ENCODE data around the gene SYNGR3. TPM values are rescaled to one million over a fixed set of nuclear protein-coding genes. Genes with fewer than 3 reads are reported as not detected.
"Not testable (repeated sequence)": the region's sequence is repeated elsewhere in the genome, so short reads cannot be mapped to it uniquely, and the experiment has no call there.

The SYNGR3 gene
- total RNA-seq, 1 donor from 2014 or later, result 71.3 TPM

DNA sequence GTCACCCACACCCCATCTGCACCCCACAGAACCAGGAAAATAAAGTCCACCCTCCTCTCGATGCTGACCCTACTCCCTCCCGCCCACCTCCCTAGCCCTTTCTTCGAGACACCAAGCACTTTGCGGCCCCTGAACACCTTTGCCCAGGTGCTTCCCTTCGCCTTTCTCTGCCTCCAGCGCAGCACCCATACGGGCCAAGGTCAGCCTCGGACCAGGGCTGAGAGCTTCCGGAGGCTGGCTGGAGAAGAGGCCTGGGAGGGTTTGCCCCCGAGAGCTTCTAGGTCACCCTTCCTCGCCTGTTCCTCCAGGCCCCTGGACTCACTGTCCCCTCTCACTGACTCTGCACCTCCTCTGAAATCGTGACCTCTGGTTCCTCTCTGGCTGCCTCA lies 34.3 kb downstream of the SYNGR3 start:
- FAIRE-seq (no peak), DNase-seq (ENCODE audit: low spot score in 2 of 2) (no peak)

DNA sequence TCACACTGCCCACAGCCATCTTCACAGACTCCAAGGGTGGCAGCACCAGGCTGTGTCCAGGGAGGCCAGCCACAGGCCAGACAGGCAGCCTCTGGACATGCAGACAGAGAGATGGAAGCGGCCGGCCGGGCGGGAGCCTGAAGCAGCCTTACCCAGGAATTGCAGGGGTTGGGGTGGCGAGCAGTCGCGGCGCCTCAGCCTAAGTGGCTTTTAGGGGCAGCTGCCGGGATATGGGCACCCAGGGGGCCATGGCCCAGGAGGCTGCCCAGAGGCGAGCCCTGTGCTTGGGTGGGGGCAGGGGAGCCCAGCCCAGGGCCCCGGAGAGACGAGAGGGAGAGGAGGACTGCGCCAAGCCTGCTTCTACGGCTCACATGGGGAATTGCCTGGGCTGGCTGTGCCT lies 35.5 kb downstream of the SYNGR3 start:
- FAIRE-seq (no peak), DNase-seq (ENCODE audit: low spot score in 2 of 2) (no peak)

DNA sequence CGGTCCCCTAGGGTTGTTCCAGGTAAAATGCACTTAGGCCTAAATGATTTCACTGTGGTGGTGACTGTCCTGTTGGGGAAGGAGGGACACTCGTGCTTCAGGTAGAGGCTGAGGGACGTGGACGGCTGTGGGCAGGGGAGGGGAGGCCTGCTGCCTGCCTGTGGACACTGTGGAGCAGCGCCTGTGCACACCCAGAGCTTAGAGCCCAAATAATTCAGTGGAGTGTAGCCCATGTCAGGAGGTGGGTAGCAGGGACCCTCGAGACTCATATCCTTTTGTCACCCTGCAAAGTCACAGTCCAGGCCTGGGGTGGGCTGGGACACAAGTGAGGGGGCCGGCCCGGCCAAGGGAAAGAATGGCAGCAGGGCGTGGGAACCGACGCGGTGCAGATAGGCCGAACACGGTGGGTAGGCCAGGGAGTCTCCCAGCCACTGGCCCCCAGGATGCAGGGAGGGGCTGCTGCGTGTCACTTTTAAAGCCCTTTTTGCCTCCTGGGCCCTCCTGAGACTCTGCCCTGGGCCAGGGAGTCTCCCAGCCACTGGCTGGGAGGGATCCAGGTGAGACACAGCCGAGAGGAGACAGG lies 36.2 kb downstream of the SYNGR3 start:
- no peak for FAIRE-seq
- no peak for DNase-seq (ENCODE audit: low spot score in 2 of 2)

- DNase-seq (ENCODE audit: low spot score in 2 of 2), result peak; percentile 82 to 86
- FAIRE-seq, result no peak
Observed at GRCh38 chr16:2026461-2027023, 36.8 kb downstream of the SYNGR3 start, which contains the start of gene NHERF2. Gene NHERF2, plus strand, starts transcription at chr16:2026902. Its CDS starts 104 bp downstream, at chr16:2027006.

DNA sequence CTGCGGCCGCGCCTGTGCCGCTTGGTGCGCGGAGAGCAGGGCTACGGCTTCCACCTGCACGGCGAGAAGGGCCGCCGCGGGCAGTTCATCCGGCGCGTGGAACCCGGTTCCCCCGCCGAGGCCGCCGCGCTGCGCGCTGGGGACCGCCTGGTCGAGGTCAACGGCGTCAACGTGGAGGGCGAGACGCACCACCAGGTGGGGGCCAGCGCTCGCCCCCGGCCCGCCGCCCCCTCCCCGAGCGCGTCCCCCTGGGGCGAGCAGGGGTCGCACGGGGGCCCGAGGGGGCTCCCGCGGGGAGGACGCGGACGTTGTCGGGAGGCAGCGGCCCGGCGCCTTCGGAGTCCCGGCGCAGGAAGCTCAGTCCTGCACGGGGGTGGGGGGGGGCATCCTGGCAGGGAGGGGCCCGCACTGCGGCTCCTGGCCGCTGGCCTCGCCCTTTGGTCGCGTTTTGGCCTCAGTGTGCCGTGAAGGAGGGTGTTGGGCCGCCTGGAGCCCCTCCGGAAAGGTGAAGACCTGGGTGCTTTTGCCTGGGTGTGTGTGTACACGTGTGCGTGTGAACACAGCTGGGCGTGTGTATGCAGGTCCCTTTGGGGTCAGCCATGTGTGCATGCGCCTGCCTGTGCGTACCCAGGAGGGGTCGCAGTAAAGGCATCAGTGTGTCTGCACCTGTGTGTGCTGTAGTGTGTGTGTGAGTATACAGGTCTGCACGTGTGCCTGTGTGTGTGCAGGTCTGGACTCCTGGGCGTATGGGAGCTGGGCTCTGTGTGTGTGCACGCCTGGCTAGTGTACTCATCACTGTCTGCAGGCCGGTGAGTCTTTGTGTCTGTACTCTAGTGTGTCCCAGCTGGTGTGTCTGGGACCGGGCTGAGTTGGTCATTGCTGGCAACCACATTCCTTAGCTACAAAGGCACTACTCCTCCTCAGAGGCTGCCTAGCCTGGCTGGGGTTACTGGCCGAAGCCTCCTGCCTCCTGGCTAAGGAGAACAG lies 37.5 kb downstream of the SYNGR3 start:
- peak in 1 of 2 donors; percentile 52 for DNase-seq (ENCODE audit: low spot score in 2 of 2)
- no peak for FAIRE-seq

DNA sequence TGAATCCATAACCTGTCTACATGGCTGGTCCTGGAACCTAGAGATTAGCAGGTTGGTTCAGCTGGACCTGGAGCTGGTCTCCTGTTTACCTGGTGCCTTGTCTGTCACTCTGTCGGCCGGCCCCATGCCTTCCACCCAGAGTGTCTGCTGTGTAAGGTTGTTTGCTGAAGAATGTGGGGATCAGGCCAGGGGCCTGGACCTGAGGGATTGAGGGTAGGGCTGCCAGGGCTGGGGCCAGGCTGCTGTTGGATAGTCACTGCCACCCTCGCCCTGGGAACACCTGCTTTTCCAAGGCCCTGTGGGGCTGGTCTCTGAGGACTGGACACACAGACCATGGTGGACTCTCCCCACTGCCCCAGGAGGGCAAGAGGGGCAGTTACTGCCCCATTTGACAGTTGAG lies 38.4 kb downstream of the SYNGR3 start:
- no peak for FAIRE-seq
- DNase-seq (ENCODE audit: low spot score in 2 of 2), result no peak

DNA sequence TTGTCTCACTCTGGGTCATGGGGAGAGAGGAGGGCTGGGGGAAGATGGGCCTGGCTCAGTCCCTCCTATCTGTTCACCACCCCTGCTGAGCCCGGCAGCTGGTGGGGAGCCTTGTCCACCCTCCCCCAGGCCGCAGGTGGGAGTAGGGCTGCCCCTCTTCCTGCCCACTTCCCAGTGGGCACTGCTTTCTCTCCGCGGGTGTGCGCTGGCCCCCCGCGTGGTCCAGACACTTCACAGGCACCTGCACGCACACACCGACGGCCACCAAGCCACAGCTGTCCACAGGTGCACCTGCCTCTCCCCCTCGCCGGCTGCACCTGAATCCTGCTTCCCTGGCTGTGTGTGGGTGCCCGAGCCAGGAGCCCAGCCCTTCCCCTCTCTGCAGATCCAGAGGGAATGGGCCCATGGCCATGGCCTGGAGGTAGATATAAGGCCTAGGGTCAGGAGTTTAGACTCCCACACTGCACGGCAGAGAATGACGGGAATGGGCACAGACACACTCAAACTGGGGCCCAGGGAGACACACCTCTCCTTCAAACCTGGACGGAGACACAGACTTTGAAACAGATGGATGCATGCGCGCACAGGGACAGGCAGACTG lies 39.0 kb downstream of the SYNGR3 start:
- FAIRE-seq (no peak), DNase-seq (ENCODE audit: low spot score in 2 of 2) (no peak)

DNA sequence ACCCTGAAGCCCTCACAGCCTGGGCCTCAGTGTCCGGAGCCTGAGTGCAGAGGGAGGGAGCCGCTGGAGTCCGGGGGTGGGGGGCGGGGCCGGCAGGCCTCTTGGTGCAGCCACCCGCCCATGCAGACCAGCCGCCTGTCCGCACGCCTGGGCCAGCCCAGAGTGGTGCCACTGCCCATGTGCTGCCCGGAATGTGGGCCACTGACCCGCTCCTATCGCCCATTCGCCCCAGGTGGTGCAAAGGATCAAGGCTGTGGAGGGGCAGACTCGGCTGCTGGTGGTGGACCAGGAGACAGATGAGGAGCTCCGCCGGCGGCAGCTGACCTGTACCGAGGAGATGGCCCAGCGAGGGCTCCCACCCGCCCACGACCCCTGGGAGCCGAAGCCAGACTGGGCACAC lies 39.6 kb downstream of the SYNGR3 start:
- FAIRE-seq (no peak), DNase-seq (ENCODE audit: low spot score in 2 of 2) (no peak)

DNA sequence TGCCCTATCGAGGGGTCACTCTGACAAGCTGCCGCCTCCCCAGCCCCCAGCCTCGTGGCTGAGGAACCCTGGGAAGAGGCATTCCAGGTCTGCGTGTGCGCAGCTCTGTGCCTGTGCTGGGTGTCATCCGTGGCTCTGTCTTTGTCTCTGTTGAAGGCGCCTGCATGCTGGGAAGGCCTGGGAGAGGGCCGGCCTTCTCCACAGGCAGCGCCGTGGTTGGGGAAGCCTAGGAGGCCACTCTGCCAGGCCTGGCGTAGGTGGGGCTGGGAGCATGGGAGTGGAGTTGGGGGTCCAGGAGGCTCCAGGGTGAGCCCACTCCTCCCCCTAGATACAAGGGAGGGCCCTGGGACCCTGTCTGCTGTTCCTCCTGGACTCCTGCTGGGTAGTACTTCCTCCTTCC lies 40.3 kb downstream of the SYNGR3 start:
- no peak for DNase-seq (ENCODE audit: low spot score in 2 of 2)
- FAIRE-seq, result no peak

GRCh38 chr16:2031081-2031577 lies 41.4 kb downstream of the SYNGR3 start:
- DNase-seq (ENCODE audit: low spot score in 2 of 2), result no peak
- FAIRE-seq, result no peak

- peak in 1 of 2 donors; percentile 71 for DNase-seq (ENCODE audit: low spot score in 2 of 2)
- FAIRE-seq, result no peak
Observed at GRCh38 chr16:2032285-2033056, 42.7 kb downstream of the SYNGR3 start.

GRCh38 chr16:2033057-2033908 lies 43.5 kb downstream of the SYNGR3 start:
- peak; percentile 84 to 86 for DNase-seq (ENCODE audit: low spot score in 2 of 2)
- FAIRE-seq, result no peak

DNA sequence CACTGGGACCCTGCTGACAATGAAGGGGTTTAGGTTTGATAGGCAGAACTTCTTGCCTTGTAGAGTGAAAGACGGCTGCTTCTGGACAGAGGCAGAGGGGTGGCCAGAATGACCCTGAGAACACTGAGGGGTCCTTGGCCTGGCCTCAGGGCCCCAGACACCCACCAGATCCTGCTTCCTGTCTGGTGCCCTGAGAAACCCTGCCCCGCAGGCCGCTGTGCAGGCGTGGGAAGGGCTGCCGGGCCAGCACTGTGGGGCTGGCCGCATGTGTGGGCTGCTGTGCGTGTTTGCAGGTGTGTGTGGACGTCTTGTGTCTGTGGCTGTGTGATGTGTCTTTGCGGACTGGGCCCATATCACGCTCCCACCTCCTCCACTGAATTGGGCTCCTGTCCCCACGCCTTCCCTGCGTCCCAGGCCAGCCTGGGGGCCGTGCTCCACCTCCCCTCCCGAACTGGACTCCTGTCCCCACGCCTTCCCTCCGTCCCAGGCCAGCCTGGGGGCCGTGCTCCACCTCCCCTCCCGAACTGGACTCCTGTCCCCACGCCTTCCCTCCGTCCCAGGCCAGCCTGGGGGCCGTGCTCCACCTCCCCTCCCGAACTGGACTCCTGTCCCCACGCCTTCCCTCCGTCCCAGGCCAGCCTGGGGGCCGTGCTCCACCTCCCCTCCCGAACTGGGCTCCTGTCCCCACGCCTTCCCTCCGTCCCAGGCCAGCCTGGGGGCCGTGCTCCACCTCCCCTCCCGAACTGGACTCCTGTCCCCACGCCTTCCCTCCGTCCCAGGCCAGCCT lies 44.3 kb downstream of the SYNGR3 start:
- FAIRE-seq; DNase-seq (ENCODE audit: low spot score in 2 of 2): not testable (repeated sequence)

GRCh38 chr16:2034696-2035430 lies 45.1 kb downstream of the SYNGR3 start:
- DNase-seq (ENCODE audit: low spot score in 2 of 2), result no peak
- no peak for FAIRE-seq

- FAIRE-seq (no peak), DNase-seq (ENCODE audit: low spot score in 2 of 2) (no peak)
Observed at GRCh38 chr16:2035431-2036199, 45.8 kb downstream of the SYNGR3 start.

GRCh38 chr16:2036200-2036966 lies 46.6 kb downstream of the SYNGR3 start:
- no peak for DNase-seq (ENCODE audit: low spot score in 2 of 2)
- FAIRE-seq, result no peak
